SH-SY5Y (cell line): ENCODE data around the gene TBC1D10A.

Experiments
- GATA2 ChIP-seq: IDR thresholded peaks from 2 replicates; pipeline ENCODE4 v1.6.1; 2011; ENCODE audit warnings: mild to moderate bottlenecking, low read depth, low read length
- GATA3 ChIP-seq: IDR thresholded peaks from 2 replicates; pipeline ENCODE4 v1.6.1; 2011; ENCODE audit warnings: low read depth, mild to moderate bottlenecking, low read length, moderate library complexity

DNA sequence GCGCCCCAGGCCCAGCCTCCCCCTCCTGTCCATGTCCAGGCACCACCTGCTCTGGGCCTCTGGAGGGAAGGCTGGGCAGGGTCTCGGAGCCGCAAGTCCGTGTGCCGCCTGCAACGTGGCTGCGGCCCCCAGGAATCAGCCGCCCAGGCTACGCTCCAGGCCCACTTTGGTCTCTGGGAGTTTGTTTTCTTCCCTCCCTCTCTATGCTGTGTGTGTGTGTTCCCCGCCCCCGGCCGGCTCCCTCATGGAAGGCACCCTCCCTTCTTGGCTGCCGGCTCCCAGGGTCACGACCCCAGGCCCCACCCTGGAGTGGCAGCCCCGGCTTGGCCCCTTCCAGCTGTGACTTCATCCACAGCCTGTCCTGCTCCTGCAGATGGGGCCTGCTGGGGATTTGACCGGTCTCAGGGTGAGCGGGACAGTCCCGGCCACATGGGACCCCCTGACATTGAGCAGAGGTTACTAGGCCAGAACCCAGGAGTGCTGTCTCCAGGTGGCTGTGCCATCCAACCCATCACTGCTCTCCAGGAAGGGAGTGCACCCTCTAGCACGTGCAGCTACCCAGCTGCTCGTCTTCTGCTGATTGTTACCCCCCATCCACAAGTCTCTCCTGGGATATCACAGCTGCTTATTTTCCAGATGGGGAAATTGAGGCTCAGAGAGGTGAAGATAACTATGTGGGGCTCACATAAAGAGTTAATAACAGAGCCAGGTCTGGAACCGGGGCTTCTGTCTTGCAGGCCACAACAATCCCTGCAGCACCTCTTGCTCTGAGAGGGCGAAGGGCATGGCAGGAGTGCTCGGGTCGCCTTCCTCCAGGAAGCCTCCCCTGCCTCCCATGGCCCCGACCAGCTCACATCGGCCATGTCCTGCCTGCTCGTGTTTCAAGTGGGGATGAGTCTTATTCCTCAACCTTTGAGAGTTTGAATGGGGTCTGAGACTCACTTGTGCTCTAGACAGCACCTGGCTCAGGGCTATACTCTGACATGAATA, 77.4 kb downstream of the TBC1D10A start:
- TF ChIP-seq GATA3 (no peak), GATA2 (no peak)
